GM23338 (cell line): ENCODE measurements around the gene ARPP21. TPM values are rescaled to one million over a fixed set of nuclear protein-coding genes. Genes with fewer than 3 reads are reported as not detected.

ENCODE experiments used
- ATAC-seq: fragments of 200-7000 bp; cut with Tn5 transposase; 3 replicates; pipeline ENCODE4 v1.9.1; 2020
- DNase-seq: peaks from one replicate; pipeline ENCODE4 v3.0.0-alpha.2; 2015; ENCODE audit warnings: low spot score
- H2AFZ ChIP-seq: fragments of 200-600 bp; sonication (generic); 2 replicates; pipeline ENCODE4 v1.8.0; 2016; ENCODE audit warnings: antibody characterized with exemption, mild to moderate bottlenecking, moderate library complexity
- H3F3A ChIP-seq: fragments of 200-600 bp; sonication (generic); replicated peaks from 2 replicates; pipeline ENCODE4 v1.8.0; 2017; ENCODE audit warnings: antibody characterized with exemption, mixed run types, low read depth
- H3K27ac ChIP-seq: fragments of 200-600 bp; sonication (generic); 2 replicates; pipeline ENCODE4 v1.6.1; 2016; ENCODE audit warnings: low read depth
- H3K27me3 ChIP-seq: fragments of 200-600 bp; sonication (generic); 2 replicates; pipeline ENCODE4 v1.8.0; 2016; ENCODE audit warnings: mild to moderate bottlenecking, mixed run types, moderate library complexity; ENCODE audit not compliant: insufficient read depth
- H3K36me3 ChIP-seq: fragments of 200-600 bp; sonication (generic); 2 replicates; pipeline ENCODE4 v1.8.0; 2016; ENCODE audit warnings: mild to moderate bottlenecking; ENCODE audit not compliant: insufficient read depth
- H3K4me1 ChIP-seq: fragments of 200-600 bp; sonication (generic); 2 replicates; pipeline ENCODE4 v1.8.0; 2016; ENCODE audit warnings: mild to moderate bottlenecking, moderate library complexity; ENCODE audit not compliant: insufficient read depth
- H3K4me2 ChIP-seq: fragments of 200-600 bp; sonication (generic); 2 replicates; pipeline ENCODE4 v1.7.1; 2017; ENCODE audit warnings: mixed run types
- H3K4me3 ChIP-seq: fragments of 200-600 bp; sonication (generic); 2 replicates; pipeline ENCODE4 v1.6.1; 2016; ENCODE audit warnings: mixed run types
- H3K79me2 ChIP-seq: fragments of 200-600 bp; sonication (generic); replicated peaks from 2 replicates; pipeline ENCODE4 v1.8.0; 2017; ENCODE audit warnings: mild to moderate bottlenecking; ENCODE audit not compliant: insufficient read depth
- H3K9me2 ChIP-seq: fragments of 200-600 bp; sonication (generic); 2 replicates; pipeline ENCODE4 v1.8.0; 2017; ENCODE audit not compliant: insufficient read depth
- H4K20me1 ChIP-seq: fragments of 200-600 bp; sonication (generic); replicated peaks from 2 replicates; pipeline ENCODE4 v1.8.0; 2017; ENCODE audit warnings: mild to moderate bottlenecking; ENCODE audit not compliant: insufficient read depth
- H3K27ac Mint-ChIP-seq: 2 replicates; pipeline ENCODE4 v1.8.0; 2020; ENCODE audit warnings: inconsistent platforms, mild to moderate bottlenecking, moderate library complexity, mixed read lengths
- H3K27me3 Mint-ChIP-seq: 3 replicates; pipeline ENCODE4 v1.8.0; 2022; ENCODE audit warnings: low read depth, mild to moderate bottlenecking, moderate library complexity, mixed read lengths, inconsistent platforms; ENCODE audit not compliant: insufficient read depth, poor library complexity
- H3K36me3 Mint-ChIP-seq: 3 replicates; pipeline ENCODE4 v1.8.0; 2021; ENCODE audit warnings: low read depth, mild to moderate bottlenecking, inconsistent platforms, moderate library complexity, mixed read lengths
- H3K4me1 Mint-ChIP-seq: 3 replicates; pipeline ENCODE4 v1.8.0; 2020; ENCODE audit warnings: mild to moderate bottlenecking, inconsistent platforms, mixed read lengths
- H3K4me3 Mint-ChIP-seq: 3 replicates; pipeline ENCODE4 v1.8.0; 2021; ENCODE audit warnings: moderate library complexity, mild to moderate bottlenecking, inconsistent platforms, mixed read lengths
- H3K9me3 Mint-ChIP-seq: 3 replicates; pipeline ENCODE4 v1.8.0; 2020; ENCODE audit warnings: moderate library complexity, mild to moderate bottlenecking, inconsistent platforms, mixed read lengths
- EZH2phosphoT487 ChIP-seq: fragments of 200-600 bp; sonication (generic); IDR thresholded peaks from one replicate; pipeline ENCODE4 v1.8.1; 2018; ENCODE audit warnings: antibody characterized with exemption; ENCODE audit not compliant: unreplicated experiment
- JUNB ChIP-seq: IDR thresholded peaks from one replicate; pipeline ENCODE4 v1.6.1; 2016; ENCODE audit warnings: antibody characterized with exemption; ENCODE audit not compliant: unreplicated experiment
- POLR2AphosphoS5 ChIP-seq: IDR thresholded peaks from 2 replicates; pipeline ENCODE4 v1.6.1; 2016; ENCODE audit warnings: antibody characterized with exemption, low read depth
- STAT1 ChIP-seq: IDR thresholded peaks from one replicate; pipeline ENCODE4 v1.6.1; 2016; ENCODE audit warnings: antibody characterized with exemption; ENCODE audit not compliant: unreplicated experiment
- ZNF331 ChIP-seq: fragments of 250-450 bp; sonication (Bioruptor Pico); IDR thresholded peaks from 2 replicates; pipeline ENCODE4 v1.5.0; 2020; ENCODE audit warnings: low read depth, mild to moderate bottlenecking, moderate library complexity
- polyA plus RNA-seq: library from polyadenylated mRNA; unstranded; fragments of >200 nt; fragmentation: Nextera tagmentation; extraction: Ambion mirVana; gene quantifications from 2 replicates; pipeline ENCODE4 v1.2.1, GENCODE V29; 2016
- total RNA-seq: library from RNA; depleted of rRNA; stranded (reverse); fragments of >200 nt; shearing (Covaris generic); gene quantifications from 2 replicates; pipeline ENCODE4 v1.2.3, GENCODE V29; 2014
- TF ChIP-seq, protein P1 (sequence below): fragments of 250-450 bp; sonication (Bioruptor Pico); IDR thresholded peaks from 2 replicates; pipeline ENCODE4 v1.5.0; 2020; ENCODE audit warnings: mild to moderate bottlenecking, moderate library complexity
- TF ChIP-seq, protein P2 (sequence below): IDR thresholded peaks from 2 replicates; pipeline ENCODE4 v1.6.1; 2016; ENCODE audit warnings: antibody characterized with exemption
- TF ChIP-seq, protein P3 (sequence below), 2 experiments: fragments of 200-600 bp in 1 of 2; sonication (generic) in 1 of 2; conservative IDR thresholded peaks; 2 replicates each; pipeline versions ENCODE4 v1.5.1 to v1.6.1; 2016 to 2017; ENCODE audit warnings: antibody characterized with exemption in 2 of 2, low read depth in 2 of 2, mild to moderate bottlenecking in 2 of 2, moderate library complexity in 1 of 2
- TF ChIP-seq, protein P4 (sequence below): IDR thresholded peaks from one replicate; pipeline ENCODE4 v1.6.1; 2018; ENCODE audit warnings: antibody characterized with exemption; ENCODE audit not compliant: unreplicated experiment

Gene ARPP21
- total and polyA plus RNA-seq, 2 experiments from 2014 or later, result not detected

DNA sequence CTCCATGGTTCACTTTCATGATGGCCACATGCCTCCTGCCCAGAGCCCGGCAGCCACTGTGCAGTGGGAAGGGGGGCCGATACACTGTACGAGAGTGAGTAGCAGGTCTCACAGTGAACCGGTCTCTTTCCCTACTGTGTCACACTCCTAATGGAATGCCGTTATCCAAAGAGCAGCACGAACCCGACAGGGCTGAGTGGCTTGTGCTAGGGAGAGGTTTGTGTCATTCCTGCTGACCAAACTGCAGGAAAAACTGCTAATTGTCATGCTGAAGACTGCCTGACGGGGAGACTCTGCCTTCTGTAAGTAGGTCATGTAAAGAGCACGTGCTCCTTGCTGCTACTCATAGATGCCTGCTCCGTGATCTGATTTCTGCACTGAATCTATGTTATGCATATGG lies 105.1 kb downstream of the ARPP21 start (continued):
- TF ChIP-seq, protein P1, sequence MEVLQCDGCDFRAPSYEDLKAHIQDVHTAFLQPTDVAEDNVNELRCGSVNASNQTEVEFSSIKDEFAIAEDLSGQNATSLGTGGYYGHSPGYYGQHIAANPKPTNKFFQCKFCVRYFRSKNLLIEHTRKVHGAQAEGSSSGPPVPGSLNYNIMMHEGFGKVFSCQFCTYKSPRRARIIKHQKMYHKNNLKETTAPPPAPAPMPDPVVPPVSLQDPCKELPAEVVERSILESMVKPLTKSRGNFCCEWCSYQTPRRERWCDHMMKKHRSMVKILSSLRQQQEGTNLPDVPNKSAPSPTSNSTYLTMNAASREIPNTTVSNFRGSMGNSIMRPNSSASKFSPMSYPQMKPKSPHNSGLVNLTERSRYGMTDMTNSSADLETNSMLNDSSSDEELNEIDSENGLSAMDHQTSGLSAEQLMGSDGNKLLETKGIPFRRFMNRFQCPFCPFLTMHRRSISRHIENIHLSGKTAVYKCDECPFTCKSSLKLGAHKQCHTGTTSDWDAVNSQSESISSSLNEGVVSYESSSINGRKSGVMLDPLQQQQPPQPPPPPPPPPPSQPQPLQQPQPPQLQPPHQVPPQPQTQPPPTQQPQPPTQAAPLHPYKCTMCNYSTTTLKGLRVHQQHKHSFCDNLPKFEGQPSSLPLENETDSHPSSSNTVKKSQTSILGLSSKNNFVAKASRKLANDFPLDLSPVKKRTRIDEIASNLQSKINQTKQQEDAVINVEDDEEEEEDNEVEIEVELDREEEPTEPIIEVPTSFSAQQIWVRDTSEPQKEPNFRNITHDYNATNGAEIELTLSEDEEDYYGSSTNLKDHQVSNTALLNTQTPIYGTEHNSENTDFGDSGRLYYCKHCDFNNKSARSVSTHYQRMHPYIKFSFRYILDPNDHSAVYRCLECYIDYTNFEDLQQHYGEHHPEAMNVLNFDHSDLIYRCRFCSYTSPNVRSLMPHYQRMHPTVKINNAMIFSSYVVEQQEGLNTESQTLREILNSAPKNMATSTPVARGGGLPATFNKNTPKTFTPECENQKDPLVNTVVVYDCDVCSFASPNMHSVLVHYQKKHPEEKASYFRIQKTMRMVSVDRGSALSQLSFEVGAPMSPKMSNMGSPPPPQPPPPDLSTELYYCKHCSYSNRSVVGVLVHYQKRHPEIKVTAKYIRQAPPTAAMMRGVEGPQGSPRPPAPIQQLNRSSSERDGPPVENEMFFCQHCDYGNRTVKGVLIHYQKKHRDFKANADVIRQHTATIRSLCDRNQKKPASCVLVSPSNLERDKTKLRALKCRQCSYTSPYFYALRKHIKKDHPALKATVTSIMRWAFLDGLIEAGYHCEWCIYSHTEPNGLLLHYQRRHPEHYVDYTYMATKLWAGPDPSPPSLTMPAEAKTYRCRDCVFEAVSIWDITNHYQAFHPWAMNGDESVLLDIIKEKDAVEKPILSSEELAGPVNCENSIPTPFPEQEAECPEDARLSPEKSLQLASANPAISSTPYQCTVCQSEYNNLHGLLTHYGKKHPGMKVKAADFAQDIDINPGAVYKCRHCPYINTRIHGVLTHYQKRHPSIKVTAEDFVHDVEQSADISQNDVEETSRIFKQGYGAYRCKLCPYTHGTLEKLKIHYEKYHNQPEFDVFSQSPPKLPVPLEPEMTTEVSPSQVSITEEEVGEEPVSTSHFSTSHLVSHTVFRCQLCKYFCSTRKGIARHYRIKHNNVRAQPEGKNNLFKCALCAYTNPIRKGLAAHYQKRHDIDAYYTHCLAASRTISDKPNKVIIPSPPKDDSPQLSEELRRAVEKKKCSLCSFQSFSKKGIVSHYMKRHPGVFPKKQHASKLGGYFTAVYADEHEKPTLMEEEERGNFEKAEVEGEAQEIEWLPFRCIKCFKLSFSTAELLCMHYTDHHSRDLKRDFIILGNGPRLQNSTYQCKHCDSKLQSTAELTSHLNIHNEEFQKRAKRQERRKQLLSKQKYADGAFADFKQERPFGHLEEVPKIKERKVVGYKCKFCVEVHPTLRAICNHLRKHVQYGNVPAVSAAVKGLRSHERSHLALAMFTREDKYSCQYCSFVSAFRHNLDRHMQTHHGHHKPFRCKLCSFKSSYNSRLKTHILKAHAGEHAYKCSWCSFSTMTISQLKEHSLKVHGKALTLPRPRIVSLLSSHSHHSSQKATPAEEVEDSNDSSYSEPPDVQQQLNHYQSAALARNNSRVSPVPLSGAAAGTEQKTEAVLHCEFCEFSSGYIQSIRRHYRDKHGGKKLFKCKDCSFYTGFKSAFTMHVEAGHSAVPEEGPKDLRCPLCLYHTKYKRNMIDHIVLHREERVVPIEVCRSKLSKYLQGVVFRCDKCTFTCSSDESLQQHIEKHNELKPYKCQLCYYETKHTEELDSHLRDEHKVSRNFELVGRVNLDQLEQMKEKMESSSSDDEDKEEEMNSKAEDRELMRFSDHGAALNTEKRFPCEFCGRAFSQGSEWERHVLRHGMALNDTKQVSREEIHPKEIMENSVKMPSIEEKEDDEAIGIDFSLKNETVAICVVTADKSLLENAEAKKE (CRISPR knock-in tag), result no peak
- TF ChIP-seq, protein P2, sequence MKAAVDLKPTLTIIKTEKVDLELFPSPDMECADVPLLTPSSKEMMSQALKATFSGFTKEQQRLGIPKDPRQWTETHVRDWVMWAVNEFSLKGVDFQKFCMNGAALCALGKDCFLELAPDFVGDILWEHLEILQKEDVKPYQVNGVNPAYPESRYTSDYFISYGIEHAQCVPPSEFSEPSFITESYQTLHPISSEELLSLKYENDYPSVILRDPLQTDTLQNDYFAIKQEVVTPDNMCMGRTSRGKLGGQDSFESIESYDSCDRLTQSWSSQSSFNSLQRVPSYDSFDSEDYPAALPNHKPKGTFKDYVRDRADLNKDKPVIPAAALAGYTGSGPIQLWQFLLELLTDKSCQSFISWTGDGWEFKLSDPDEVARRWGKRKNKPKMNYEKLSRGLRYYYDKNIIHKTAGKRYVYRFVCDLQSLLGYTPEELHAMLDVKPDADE, result no peak
- no peak for TF ChIP-seq STAT1
- no peak for TF ChIP-seq POLR2AphosphoS5

DNA sequence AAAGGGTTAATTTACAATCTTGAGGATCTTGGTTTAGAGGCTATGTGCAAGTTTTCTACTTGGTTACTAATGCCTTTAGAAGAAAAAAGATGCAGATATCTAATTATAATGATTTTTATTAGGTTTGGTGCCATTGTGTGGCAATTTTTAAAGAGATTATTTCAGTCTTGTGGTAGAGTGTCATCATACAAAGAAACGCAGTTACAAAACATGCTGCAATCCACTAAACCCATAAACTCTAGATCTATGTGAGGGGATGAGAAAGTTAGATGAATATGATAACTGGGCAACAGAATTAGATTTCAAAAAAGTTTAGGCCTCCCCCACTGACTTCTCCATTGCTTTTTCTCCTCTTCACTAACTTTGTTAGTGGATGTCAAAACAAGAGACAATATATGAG lies 106.0 kb downstream of the ARPP21 start:
- no peak overlapping the region for H3K4me3 ChIP-seq
- no peak overlapping the region for H2AFZ ChIP-seq
- H3K9me3 Mint-ChIP-seq, result no peaks in the 10 kb centered on the region; the same call in 2 of the 3 replicates
- no peaks in the 10 kb centered on the region; the same call in 1 of the 2 replicates for H4K20me1 ChIP-seq
- DNase-seq, result no peak
- no peak overlapping the region for H3K27ac Mint-ChIP-seq
- ATAC-seq, result no peak
- TF ChIP-seq, protein P3, sequence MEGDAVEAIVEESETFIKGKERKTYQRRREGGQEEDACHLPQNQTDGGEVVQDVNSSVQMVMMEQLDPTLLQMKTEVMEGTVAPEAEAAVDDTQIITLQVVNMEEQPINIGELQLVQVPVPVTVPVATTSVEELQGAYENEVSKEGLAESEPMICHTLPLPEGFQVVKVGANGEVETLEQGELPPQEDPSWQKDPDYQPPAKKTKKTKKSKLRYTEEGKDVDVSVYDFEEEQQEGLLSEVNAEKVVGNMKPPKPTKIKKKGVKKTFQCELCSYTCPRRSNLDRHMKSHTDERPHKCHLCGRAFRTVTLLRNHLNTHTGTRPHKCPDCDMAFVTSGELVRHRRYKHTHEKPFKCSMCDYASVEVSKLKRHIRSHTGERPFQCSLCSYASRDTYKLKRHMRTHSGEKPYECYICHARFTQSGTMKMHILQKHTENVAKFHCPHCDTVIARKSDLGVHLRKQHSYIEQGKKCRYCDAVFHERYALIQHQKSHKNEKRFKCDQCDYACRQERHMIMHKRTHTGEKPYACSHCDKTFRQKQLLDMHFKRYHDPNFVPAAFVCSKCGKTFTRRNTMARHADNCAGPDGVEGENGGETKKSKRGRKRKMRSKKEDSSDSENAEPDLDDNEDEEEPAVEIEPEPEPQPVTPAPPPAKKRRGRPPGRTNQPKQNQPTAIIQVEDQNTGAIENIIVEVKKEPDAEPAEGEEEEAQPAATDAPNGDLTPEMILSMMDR (conservative IDR thresholded peaks at IDR 0.05; ENCODE audit: low read depth in 2 of 2), result no peak
- TF ChIP-seq, protein P4, sequence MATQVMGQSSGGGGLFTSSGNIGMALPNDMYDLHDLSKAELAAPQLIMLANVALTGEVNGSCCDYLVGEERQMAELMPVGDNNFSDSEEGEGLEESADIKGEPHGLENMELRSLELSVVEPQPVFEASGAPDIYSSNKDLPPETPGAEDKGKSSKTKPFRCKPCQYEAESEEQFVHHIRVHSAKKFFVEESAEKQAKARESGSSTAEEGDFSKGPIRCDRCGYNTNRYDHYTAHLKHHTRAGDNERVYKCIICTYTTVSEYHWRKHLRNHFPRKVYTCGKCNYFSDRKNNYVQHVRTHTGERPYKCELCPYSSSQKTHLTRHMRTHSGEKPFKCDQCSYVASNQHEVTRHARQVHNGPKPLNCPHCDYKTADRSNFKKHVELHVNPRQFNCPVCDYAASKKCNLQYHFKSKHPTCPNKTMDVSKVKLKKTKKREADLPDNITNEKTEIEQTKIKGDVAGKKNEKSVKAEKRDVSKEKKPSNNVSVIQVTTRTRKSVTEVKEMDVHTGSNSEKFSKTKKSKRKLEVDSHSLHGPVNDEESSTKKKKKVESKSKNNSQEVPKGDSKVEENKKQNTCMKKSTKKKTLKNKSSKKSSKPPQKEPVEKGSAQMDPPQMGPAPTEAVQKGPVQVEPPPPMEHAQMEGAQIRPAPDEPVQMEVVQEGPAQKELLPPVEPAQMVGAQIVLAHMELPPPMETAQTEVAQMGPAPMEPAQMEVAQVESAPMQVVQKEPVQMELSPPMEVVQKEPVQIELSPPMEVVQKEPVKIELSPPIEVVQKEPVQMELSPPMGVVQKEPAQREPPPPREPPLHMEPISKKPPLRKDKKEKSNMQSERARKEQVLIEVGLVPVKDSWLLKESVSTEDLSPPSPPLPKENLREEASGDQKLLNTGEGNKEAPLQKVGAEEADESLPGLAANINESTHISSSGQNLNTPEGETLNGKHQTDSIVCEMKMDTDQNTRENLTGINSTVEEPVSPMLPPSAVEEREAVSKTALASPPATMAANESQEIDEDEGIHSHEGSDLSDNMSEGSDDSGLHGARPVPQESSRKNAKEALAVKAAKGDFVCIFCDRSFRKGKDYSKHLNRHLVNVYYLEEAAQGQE, result no peak
- TF ChIP-seq ZNF331 (CRISPR knock-in tag) (no peak), JUNB (no peak), POLR2AphosphoS5 (no peak), EZH2phosphoT487 (no peak), STAT1 (no peak)
- H3K4me3 Mint-ChIP-seq, result no peak overlapping the region
- peaks cover 4% of the 10 kb centered on the region; the same call in 1 of the 2 replicates for H3K4me1 ChIP-seq
- no peaks in the 10 kb centered on the region for H3F3A ChIP-seq
- H3K27me3 ChIP-seq, result peaks cover 29% of the 10 kb centered on the region
- no peak overlapping the region for H3K4me2 ChIP-seq
- H3K27me3 Mint-ChIP-seq, result peaks cover 26% of the 10 kb centered on the region
- H3K79me2 ChIP-seq, result no peaks in the 10 kb centered on the region
- no peak overlapping the region for H3K27ac ChIP-seq
- peaks cover 18% of the 10 kb centered on the region; the same call in 2 of the 3 replicates for H3K4me1 Mint-ChIP-seq
- no peaks in the 10 kb centered on the region for H3K36me3 Mint-ChIP-seq
- no peaks in the 10 kb centered on the region for H3K9me2 ChIP-seq
- no peaks in the 10 kb centered on the region for H3K36me3 ChIP-seq
